NCI-H774 (cell line): ENCODE results near the gene TSKS.

ENCODE experiments used
- DNase-seq: peaks from one replicate; lab custom pipeline; 2025; lab: John Stamatoyannopoulos, UW

TSKS gene

GRCh38 chr19:49763230-49763629, at the start of gene TSKS:
TSS of gene TSKS (minus strand) at chr19:49763306. CDS start at chr19:49763247, 59 bp downstream.
- DNase-seq: no peak

GRCh38 chr19:49812452-49812996, 49.4 kb upstream of the TSKS start:
- no peak for DNase-seq

- no peak for DNase-seq
These were observed 48.2 kb upstream of the TSKS start for GRCh38 chr19:49811328-49811727.

- no peak for DNase-seq
These were observed 46.9 kb upstream of the TSKS start for GRCh38 chr19:49809941-49810389.

- peak; percentile 45 for DNase-seq
These were observed 46.2 kb upstream of the TSKS start for GRCh38 chr19:49809160-49809940.

GRCh38 chr19:49808711-49809159, 45.6 kb upstream of the TSKS start:
- DNase-seq: peak; percentile 88

- DNase-seq: no peak
These were observed 45.0 kb upstream of the TSKS start for GRCh38 chr19:49807904-49808675.

- no peak for DNase-seq
These were observed 44.2 kb upstream of the TSKS start for GRCh38 chr19:49807058-49807903.

GRCh38 chr19:49806620-49806959, 43.5 kb upstream of the TSKS start:
- DNase-seq: no peak

GRCh38 chr19:49805822-49806619, 42.9 kb upstream of the TSKS start:
- no peak for DNase-seq

GRCh38 chr19:49803529-49803856, 40.4 kb upstream of the TSKS start:
- DNase-seq: no peak

GRCh38 chr19:49802836-49803528, 39.9 kb upstream of the TSKS start:
- DNase-seq: peak; percentile 57

GRCh38 chr19:49801966-49802661, 39.0 kb upstream of the TSKS start:
- DNase-seq: peak; percentile 76

- DNase-seq: no peak
These were observed 38.3 kb upstream of the TSKS start for GRCh38 chr19:49801401-49801888.

- no peak for DNase-seq
These were observed 37.7 kb upstream of the TSKS start for GRCh38 chr19:49800771-49801170.

GRCh38 chr19:49799798-49800376, 36.8 kb upstream of the TSKS start:
- no peak for DNase-seq

GRCh38 chr19:49799271-49799797, 36.2 kb upstream of the TSKS start:
- DNase-seq: no peak

GRCh38 chr19:49798574-49798973, 35.5 kb upstream of the TSKS start:
- no peak for DNase-seq

GRCh38 chr19:49795615-49796014, 32.5 kb upstream of the TSKS start:
- DNase-seq: no peak

- no peak for DNase-seq
These were observed 30.4 kb upstream of the TSKS start for GRCh38 chr19:49793561-49793840.
